GM18499 (cell line): ENCODE measurements around the gene FAM131A.

Experiments used
- ATAC-seq: cut with Tn5 transposase; IDR thresholded peaks from one replicate; pipeline ENCODE4 v1.9.1; 2021; ENCODE audit warnings: moderate number of reproducible peaks; ENCODE audit not compliant: insufficient read depth, unreplicated experiment

FAM131A gene

GRCh38 chr3:184315871-184316661, 21.3 kb upstream of the FAM131A start:
- ATAC-seq, result no peak

DNA sequence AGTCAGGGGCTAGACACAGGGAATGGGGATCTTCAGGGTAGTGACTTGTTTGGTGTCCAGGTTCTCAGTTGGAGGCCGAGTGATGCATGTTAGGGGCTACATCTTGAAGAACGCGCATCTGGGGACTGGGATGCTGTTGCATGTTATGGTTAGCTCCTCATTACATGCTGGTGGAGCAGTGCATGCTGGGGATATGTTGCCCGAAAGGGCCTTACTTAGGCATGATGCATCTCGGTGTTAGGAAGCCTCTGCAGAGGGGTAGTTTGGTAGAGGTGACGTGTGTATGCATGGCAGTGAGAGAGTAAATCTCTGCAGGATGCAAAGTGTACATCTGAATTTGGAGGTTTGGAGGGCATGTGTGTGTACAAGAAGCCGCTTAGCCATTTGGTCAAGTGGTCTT, 20.6 kb upstream of the FAM131A start:
- no peak for ATAC-seq

GRCh38 chr3:184317201-184317600, 20.2 kb upstream of the FAM131A start:
- no peak for ATAC-seq

DNA sequence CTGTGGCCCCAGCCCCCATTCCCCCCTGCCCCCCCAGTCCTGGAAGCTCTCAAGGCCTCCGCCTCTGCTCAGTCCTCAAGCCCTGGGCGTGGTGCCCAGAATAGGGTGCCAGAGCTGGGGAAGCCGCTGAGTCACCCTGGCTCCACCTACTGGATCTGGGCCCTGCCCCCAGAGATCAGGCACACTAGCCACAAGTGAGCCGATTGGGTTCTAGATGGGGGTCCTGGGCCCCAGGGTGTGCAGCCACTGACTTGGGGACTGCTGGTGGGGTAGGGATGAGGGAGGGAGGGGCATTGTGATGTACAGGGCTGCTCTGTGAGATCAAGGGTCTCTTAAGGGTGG, 17.3 kb upstream of the FAM131A start:
- no peak for ATAC-seq

- ATAC-seq, result no peak
These were observed 15.7 kb upstream of the FAM131A start for GRCh38 chr3:184321666-184322065.

- no peak for ATAC-seq
These were observed 14.5 kb upstream of the FAM131A start for GRCh38 chr3:184322731-184323487.

GRCh38 chr3:184323696-184324095, 13.7 kb upstream of the FAM131A start:
- ATAC-seq, result no peak

DNA sequence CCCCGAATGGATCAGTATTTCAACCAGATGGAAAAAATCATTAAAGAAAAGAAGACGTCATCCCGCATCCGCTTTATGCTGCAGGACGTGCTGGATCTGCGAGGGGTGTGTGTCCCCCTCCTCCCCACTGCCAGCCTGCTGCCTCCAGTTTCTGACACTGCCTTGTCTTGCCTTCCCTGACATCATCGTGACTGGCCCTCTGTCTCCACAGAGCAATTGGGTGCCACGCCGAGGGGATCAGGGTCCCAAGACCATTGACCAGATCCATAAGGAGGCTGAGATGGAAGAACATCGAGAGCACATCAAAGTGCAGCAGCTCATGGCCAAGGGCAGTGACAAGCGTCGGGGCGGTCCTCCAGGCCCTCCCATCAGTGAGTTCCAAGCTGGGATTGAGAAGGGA, 12.1 kb upstream of the FAM131A start:
- ATAC-seq, result no peak

DNA sequence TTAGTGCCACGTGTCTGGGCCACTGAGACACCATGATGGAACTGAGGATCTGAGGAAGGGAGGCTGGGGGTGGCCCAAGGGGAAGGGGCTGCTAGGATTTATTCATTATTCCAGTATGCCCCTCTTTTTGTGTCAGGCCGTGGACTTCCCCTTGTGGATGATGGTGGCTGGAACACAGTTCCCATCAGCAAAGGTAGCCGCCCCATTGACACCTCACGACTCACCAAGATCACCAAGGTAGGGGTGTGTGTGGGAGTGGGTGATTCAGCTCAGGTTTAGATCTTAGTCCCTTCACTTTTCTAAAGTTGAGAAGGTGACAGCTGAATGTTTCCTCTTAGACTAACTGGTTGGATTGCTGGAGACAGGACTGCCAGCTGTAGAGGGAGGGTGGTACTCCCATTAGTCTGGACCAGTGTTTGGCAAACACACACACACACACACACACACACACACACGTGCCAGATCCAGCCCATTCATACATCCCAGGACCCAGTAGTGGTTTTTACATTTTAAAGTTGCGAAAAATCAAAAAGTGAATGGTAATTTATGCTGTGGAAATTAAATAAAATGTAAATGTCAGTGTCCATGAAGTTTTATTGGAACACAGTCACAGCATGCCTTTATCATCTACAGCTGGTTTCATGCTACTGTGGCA, 11.6 kb upstream of the FAM131A start:
- ATAC-seq, result no peak

DNA sequence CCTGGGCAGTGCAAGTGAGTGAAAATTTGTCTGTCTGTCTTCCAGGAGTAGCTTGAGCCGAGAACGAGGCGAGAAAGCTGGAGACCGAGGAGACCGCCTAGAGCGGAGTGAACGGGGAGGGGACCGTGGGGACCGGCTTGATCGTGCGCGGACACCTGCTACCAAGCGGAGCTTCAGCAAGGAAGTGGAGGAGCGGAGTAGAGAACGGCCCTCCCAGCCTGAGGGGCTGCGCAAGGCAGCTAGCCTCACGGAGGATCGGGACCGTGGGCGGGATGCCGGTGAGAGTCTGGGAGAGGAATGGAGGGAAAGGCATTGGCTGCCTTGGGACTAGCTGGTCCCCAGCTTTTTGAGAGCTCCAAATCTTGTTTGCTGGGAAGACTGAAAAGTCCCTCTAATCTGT, 10.2 kb upstream of the FAM131A start:
- ATAC-seq, result no peak

- no peak for ATAC-seq
These were observed 8.9 kb upstream of the FAM131A start for GRCh38 chr3:184328516-184328915.

DNA sequence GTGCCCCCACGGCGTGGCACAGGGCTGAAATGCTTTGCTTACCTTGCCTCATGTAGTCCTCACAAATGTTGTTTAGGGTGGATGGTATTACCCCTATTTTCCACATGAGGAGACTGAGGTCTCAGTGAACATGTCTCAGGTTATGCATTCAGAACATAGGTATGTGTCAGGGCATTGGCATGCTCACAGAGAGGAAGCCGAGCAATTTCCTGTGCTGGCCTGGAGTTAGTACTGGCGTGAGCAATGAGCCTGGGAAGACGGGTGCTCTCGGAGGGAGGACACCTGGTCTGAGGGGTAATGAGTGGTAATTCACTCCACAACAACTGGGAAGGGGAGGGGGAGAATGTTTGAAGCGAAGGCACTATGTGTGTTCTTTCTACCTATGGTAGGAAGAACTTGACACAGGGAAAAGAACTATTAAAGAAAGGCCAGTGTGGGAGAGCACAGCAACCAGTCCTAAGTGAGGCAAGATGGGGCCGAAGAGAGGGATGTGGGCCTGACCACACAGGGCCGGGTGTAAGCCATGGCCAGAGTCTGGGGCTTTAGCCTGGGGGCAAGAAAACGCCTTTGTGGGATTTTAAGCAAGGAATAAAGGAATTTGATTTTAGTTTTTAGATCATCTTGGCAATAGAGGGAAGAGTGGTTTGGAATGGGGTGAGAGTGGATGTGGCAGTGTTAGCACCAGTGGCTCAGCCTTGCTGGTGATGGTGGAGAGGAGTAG, 4.9 kb upstream of the FAM131A start:
- ATAC-seq, result no peak

- no peak for ATAC-seq
These were observed 4.2 kb upstream of the FAM131A start for GRCh38 chr3:184333190-184333589.

DNA sequence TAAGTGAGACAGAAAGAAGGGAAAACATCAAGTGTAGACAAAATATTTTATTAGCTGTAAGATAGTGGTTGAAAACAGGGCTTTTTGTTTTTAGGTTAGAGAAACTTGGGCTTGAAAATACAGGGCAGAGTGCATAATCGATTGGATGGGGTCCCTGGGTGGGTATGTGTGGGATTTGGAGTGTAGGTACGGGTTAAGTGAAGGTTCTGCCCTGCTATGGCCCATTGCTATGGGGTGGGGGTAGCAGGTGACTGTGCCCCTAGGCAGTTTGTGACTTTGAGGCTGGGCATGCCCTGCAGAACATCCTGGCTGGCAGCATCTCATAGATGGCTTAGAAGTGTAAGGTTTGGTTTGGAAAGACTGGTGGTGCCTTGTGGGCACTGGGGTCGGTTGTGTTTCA, 3.7 kb upstream of the FAM131A start:
- no peak for ATAC-seq

DNA sequence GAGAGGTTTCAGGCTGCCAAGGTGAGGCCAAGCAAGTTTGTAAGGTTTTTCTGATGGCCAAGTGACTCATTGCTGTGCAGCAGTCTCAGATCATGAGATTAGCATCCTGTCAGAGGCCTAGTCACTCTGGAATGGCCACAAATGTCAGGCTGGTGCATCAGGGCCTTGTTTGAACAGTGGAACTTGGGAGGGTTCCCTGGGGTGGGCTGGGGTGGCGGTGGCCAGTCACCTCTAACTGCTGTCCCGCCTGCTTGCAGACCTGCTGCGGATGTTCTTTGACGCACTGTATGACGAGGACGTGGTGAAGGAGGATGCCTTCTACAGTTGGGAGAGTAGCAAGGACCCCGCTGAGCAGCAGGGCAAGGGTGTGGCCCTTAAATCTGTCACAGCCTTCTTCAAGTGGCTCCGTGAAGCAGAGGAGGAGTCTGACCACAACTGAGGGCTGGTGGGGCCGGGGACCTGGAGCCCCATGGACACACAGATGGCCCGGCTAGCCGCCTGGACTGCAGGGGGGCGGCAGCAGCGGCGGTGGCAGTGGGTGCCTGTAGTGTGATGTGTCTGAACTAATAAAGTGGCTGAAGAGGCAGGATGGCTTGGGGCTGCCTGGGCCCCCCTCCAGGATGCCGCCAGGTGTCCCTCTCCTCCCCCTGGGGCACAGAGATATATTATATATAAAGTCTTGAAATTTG, 2.8 kb upstream of the FAM131A start:
- ATAC-seq, result no peak

- ATAC-seq, result no peak
These were observed 2.1 kb upstream of the FAM131A start for GRCh38 chr3:184335291-184335660.

DNA sequence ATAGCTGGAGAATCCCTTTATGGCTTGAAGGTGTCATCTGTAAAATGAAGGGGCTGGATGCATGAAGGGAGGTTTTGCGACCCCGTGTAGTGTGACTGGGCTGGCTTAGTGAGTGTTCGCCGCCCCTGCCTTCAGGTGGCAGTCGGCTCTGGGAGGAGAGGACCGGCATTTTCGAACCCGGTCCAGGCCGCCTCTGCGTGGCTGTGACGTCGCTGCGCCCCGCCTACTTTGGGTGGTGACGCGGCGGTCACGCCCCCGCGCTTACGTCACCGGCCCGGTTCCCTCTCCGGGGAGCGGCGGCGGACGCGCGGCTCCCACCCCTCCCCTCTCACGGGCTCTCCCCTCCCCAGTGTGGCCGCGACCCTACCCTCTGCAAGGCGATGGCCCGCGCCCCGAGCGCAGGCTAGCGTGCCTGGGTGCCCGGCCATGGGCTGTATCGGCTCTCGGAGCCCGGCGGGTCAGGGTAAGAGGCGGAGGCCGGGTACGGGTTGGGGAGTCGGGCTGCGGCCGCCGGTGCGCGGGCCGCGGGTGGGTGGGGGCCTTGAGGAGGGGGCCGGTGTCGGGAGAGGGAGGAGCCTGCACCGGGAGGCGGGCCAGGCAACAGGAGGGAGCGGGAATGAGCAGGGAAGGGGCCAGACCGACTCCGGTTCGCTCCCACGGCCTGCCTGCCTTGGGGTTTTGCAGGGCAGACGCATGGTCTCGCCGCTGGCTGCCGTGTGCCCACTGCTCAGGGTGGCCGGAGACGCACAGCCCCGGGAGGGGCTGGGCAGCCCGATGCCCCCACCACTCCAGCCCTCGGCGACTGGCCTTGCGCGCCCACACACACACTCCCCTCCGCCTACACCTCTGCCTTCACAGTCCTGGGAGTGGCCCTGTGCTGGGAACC, 1.5 kb upstream of the FAM131A start:
- no peak for ATAC-seq

DNA sequence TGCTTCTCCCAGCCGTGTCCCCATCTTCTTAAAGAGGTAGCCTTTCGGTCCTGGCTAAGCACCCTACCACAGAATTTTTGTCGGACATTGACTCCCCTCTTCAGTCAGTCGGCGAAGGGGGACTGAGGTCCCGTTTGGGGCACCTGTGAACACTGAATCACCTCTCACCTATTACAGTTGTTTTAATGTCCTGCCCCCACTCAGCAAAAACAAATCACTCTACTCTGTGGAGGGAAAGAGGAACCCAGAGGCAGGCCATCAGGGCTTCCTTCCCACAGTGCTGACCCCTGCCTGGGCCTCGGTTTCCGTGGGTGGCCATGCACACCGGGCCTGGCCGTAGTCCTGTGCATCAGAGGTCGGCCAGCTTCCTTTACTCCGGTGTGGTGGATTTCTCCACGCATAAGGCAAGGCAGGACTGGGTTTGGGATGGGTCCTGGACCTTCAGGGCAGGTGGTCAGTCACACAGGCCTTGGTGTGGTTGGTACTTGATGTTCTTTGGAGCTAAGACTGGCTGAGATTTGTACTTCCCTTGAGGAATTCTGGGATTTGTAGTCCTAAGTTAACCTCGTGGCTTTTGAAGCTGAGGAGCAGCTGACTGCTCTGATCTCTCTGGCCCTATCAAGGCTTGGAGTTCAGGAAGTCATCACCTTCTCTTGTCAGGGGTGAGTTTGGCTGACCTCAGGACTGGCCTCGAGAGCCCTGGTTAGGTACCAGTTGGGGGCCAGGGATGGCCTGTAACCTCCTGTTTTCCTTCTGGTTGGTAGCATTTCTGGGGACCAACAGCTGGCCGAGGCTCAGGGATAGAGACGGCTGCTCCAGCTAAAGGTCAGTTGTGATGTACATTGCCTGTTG, 627 bp upstream of the FAM131A start:
- no peak for ATAC-seq
